Stimulated activated CD4-positive, alpha-beta T cell treated with anti-CD3 and anti-CD28 coated beads, TNF-alpha, amount 100 ng/mL, for 4 hours (primary cell): ENCODE data around the gene SPEM3.

Source experiments
- DNase-seq, 3 experiments: peaks; one replicate each; pipeline ENCODE4 v3.0.0-alpha.2; 2020; ENCODE audit warnings: low read depth in 3 of 3

Gene SPEM3

DNA sequence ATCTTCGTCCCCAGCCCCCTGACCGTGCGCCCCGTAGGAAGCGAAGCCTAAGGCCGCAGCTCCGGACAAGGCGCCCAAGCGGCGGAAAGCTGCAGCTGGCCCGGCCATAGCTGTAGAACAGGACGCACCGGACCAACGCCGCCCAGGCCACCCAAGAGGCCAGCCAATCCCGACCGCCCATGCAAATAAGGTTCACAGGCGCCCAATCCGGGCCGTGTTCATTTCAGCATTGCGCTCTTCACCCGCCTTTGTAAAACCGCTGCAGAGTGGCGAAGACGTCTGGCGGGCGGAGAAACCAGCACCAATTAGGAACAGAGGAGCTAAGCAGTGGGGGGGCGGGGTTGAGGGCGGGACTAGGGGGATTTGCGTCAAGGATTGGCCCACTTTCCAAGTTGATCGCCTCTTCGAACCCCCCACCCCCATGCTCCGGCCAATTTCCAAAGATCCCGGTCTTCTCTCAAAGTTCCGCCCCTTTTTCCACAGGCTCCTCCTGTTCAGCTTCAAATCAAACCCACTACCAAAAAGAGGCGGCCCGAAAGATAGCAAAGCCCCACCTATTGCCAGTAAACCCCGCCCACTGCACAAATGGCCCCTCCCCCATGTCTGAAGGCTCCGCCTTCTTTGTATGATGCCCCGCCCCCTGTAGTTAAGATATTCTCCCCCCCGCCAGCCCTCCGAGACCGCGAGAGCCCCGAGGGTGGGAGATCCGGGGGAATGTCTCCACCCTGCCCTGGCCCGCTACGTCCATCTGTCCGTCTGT lies 24.5 kb upstream of the SPEM3 start, which contains the start of gene TMEM256:
TMEM256 (minus strand) TSS at position 121 of the 760 bp plus-strand sequence; CDS start at position 108, 13 bp downstream.
- peak; percentile 90 to 93 (median 91) for DNase-seq

GRCh38 chr17:7404737-7405349 lies 23.8 kb upstream of the SPEM3 start:
- no peak for DNase-seq

DNA sequence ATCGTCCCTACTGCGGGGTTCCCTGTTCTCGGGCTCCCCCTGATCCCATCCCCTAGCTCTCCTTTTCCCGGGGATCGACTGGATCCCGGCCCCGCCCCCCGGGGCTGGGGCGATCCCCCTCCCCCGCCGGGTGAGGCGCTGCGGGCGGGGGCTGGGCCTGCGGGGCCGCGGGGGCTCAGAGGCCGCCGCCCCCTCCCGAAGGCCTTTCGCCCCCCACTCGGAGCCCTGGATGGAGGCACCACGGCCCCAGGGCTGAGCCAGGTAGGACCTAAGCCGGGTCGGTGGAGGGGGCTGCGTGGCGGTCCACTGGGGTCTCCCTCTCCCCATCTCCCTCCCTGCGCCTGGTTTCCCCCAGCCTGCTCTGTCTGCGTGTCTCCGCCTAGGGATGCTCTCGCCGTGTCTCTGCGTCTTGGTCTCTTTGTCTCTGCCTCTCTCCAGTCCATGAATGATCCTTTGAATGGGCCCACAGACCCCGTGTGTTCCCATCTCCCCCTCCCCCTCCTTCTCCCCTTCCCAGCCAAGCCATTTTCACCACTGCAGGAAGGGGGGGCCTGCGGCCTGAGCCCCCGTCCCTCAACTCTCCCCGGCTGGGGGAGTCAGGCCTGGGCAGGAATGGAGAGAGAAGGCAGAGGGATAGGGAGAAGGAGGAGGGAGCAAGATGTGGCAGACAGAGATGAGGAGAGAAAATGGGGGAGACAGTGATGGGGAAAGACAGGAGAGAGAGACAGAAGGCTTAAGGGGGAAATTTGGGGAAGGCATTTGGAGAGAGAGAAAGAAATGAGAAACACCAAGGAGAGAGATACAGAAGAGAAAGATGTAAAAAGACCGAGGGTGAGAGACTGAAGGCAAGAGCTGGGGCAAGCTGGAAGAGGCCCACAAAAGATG lies 23.1 kb upstream of the SPEM3 start:
- no peak for DNase-seq

GRCh38 chr17:7406235-7406825 lies 22.3 kb upstream of the SPEM3 start:
- DNase-seq: no peak

GRCh38 chr17:7407082-7407481 lies 21.6 kb upstream of the SPEM3 start:
- DNase-seq: no peak

- no peak for DNase-seq
These were observed 21.0 kb upstream of the SPEM3 start, which contains the start of gene NLGN2 for GRCh38 chr17:7407485-7408251. Gene NLGN2, plus strand, starts transcription at chr17:7407845. Its CDS starts 411 bp downstream, at chr17:7408256.

DNA sequence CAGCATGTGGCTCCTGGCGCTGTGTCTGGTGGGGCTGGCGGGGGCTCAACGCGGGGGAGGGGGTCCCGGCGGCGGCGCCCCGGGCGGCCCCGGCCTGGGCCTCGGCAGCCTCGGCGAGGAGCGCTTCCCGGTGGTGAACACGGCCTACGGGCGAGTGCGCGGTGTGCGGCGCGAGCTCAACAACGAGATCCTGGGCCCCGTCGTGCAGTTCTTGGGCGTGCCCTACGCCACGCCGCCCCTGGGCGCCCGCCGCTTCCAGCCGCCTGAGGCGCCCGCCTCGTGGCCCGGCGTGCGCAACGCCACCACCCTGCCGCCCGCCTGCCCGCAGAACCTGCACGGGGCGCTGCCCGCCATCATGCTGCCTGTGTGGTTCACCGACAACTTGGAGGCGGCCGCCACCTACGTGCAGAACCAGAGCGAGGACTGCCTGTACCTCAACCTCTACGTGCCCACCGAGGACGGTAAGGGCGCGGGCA lies 20.4 kb upstream of the SPEM3 start:
- no peak for DNase-seq

DNA sequence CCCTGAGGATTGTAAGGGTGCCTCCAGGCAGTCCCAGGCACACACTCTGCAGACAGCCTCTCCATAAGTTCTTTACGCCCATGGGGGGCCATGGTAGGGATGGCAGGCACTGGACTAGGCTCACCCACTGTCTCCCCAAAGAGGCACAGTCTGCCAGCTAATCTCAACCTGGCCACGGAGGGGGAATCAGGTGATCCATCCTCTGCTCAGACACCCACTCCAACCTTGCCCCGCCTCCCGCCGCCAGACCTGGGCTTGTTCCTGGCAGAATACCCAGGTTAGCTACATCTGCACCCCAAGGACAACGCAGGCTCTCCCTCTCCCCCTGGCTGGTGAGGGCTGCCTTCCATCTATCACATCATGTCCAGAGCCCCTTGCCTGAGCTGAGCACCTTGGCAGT lies 19.8 kb upstream of the SPEM3 start:
- DNase-seq: no peak

DNA sequence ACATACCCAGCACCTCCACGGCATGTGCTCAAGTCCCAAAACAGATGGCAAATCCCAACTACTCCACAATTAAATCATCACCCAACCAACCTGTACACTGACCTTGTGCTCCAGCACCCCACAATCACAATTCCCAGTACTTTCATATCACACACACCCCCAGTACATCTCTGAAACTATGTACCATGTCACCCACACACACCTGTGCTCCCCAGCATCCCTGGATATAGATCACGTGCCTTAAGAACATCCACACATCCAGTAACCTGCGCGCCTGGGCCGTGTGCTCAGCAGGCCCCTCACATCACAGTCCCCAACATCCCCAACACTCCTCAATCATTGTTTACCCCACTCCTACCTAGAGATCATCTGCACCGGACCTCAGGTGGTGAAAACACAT lies 18.9 kb upstream of the SPEM3 start:
- no peak for DNase-seq

GRCh38 chr17:7410634-7411426 lies 17.8 kb upstream of the SPEM3 start:
- no peak for DNase-seq

DNA sequence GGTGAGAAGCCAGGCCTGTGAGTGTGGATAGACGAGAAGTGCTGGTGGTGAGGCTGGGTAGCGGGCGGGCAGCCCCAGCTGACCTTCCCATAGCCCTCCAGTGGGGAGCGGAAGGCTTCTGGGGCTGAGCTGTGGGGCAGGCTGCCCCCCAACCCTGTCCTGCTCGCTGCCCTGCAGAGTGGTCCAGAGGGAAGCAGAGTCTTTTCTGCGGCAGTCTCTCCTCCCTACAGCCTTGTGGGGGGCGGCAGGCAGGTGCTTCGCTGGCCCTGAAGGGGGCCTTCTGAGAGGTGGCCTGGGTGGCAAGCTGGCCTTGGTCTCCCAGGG lies 17.3 kb upstream of the SPEM3 start:
- DNase-seq: no peak

- no peak for DNase-seq
These were observed 15.2 kb upstream of the SPEM3 start for GRCh38 chr17:7413346-7413985.

GRCh38 chr17:7414837-7415236 lies 13.8 kb upstream of the SPEM3 start:
- DNase-seq: no peak

- no peak for DNase-seq
These were observed 12.9 kb upstream of the SPEM3 start for GRCh38 chr17:7415784-7416183.

- DNase-seq: no peak
These were observed 12.3 kb upstream of the SPEM3 start for GRCh38 chr17:7416323-7416722.

DNA sequence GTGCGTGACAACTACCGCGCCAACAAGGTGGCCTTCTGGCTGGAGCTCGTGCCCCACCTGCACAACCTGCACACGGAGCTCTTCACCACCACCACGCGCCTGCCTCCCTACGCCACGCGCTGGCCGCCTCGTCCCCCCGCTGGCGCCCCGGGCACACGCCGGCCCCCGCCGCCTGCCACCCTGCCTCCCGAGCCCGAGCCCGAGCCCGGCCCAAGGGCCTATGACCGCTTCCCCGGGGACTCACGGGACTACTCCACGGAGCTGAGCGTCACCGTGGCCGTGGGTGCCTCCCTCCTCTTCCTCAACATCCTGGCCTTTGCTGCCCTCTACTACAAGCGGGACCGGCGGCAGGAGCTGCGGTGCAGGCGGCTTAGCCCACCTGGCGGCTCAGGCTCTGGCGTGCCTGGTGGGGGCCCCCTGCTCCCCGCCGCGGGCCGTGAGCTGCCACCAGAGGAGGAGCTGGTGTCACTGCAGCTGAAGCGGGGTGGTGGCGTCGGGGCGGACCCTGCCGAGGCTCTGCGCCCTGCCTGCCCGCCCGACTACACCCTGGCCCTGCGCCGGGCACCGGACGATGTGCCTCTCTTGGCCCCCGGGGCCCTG lies 11.5 kb upstream of the SPEM3 start:
- DNase-seq: no peak

DNA sequence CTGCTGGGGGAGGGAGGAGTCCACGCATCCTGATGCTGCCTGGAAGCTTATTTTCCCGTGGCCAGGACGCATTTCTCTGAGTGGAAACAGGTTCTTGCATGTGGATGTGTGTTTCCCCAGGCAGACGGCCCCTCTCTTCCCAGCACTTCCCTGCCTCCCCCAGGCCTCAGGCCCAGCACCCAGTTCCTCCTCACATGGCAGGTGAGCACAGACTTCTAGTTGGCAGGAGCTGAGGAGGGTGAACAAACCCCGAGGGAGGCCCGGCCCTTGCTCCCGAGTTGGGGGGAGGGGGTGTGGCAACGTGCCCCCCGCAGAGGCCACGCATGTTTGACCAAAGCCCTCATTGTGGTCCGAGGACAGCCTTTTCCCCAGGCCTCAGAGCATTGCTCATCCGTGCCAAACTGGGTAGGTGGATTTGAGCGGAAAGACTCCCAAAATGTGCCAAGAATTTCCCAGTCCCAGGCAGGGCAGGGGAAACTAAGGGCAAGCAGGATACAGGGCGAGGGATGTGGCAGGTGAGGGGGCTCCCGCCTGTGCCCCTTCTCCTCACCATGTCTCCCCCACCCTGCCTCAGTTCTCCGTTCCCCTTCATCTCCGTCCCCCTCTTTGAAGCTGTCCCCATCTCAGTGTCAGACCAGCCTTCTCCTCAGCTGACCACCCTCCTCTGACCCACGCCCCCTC lies 10.0 kb upstream of the SPEM3 start:
- no peak for DNase-seq

GRCh38 chr17:7419819-7420610 lies 8.6 kb upstream of the SPEM3 start, which contains the start of gene SPEM1:
Gene SPEM1, plus strand, starts transcription at chr17:7420324. Its CDS starts 61 bp downstream, at chr17:7420385.
- no peak for DNase-seq
